K562 (cell line): ENCODE data around the gene PYROXD2. TPM values are rescaled to one million over a fixed set of nuclear protein-coding genes. Genes with fewer than 3 reads are reported as not detected.

Experiments used
- ATAC-seq: fragments of 200-7000 bp; cut with Tn5 transposase; 3 replicates; pipeline ENCODE4 v1.9.1; 2020; ENCODE audit warnings: moderate library complexity
- BruUV-seq: library from RNA; stranded (reverse); fragments of 400-500 nt; replicated peaks from 2 replicates; lab custom pipeline; 2021; lab: Mats Ljungman, UMichigan
- CTCF ChIA-PET: fragments of 300-600 bp; formaldehyde crosslinking; extraction: SDS; loops from one replicate; lab custom pipeline; 2021; ENCODE audit warnings: low intra/inter-chr PET ratio; lab: Yijun Ruan, JAX
- POLR2A ChIA-PET: fragments of 300-600, 350-650 bp; sonication (Branson Sonifier 250); formaldehyde crosslinking; extraction: SDS; loops from one replicate; lab custom pipeline; 2021; ENCODE audit warnings: antibody characterized with exemption, inconsistent platforms; lab: Yijun Ruan, JAX
- DNase-seq, 4 experiments: peaks; one replicate each; pipeline versions ENCODE4 v3.0.0 to v3.0.0-alpha.2; 2011 to 2018; ENCODE audit warnings: low spot score in 3 of 4, mixed read lengths in 3 of 4; ENCODE audit errors: extremely low read depth in 1 of 4
- FAIRE-seq: peaks from 2 replicates; lab custom pipeline; 2011; peaks lifted over from hg19 to GRCh38; lab: Jason Lieb, UNC
- H2AFZ ChIP-seq: 2 replicates; pipeline ENCODE4 v1.6.0; 2011; ENCODE audit warnings: low read depth, low read length, control low read depth, inconsistent platforms
- H3K27ac ChIP-seq: fragments of 200-600 bp; 3 replicates; pipeline ENCODE4 v1.8.0; 2011; ENCODE audit warnings: low read depth, mild to moderate bottlenecking, control low read depth, inconsistent platforms, low read length, moderate library complexity, mixed read lengths; ENCODE audit errors: extremely low read depth
- H3K27me3 ChIP-seq, 2 experiments: fragments of 300-600 bp in 1 of 2; 2 replicates in 1 of 2; 3 replicates in 1 of 2; pipeline versions ENCODE4 v1.6.0 to v1.8.0; 2011; ENCODE audit warnings: inconsistent platforms in 2 of 2, low read length in 2 of 2, mild to moderate bottlenecking in 1 of 2, mixed read lengths in 1 of 2, moderate library complexity in 1 of 2; ENCODE audit not compliant: control insufficient read depth in 2 of 2, insufficient read depth in 2 of 2
- H3K36me3 ChIP-seq: fragments of 300-600 bp; 3 replicates; pipeline ENCODE4 v1.8.0; 2011; ENCODE audit warnings: mild to moderate bottlenecking, low read length, inconsistent platforms; ENCODE audit not compliant: control insufficient read depth, insufficient read depth
- H3K4me1 ChIP-seq, 2 experiments: fragments of 200-600 bp in 1 of 2; replicated peaks in 1 of 2; 2 replicates in 1 of 2; 3 replicates in 1 of 2; pipeline versions ENCODE4 v1.5.1 to v1.8.0; 2011; ENCODE audit warnings: inconsistent platforms in 2 of 2, low read length in 2 of 2, mild to moderate bottlenecking in 1 of 2, mixed read lengths in 1 of 2, moderate library complexity in 1 of 2; ENCODE audit not compliant: control insufficient read depth in 2 of 2, insufficient read depth in 2 of 2
- H3K4me2 ChIP-seq: 2 replicates; pipeline ENCODE4 v1.6.1; 2011; ENCODE audit warnings: low read length, control low read depth, inconsistent platforms, mixed read lengths; ENCODE audit not compliant: insufficient read depth
- H3K4me3 ChIP-seq: fragments of 200-600 bp; sonication (generic), shearing (Covaris generic); 2 replicates; pipeline ENCODE4 v1.5.1; 2016; ENCODE audit warnings: control low read depth, inconsistent platforms
- H3K79me2 ChIP-seq: fragments of 200-600 bp; 3 replicates; pipeline ENCODE4 v1.8.0; 2011; ENCODE audit warnings: low read length, inconsistent platforms; ENCODE audit not compliant: control insufficient read depth, insufficient read depth
- H3K9ac ChIP-seq, 2 experiments: 2 replicates each; pipeline versions ENCODE4 v1.6.0 to v1.6.1; 2011; ENCODE audit warnings: low read depth in 2 of 2, low read length in 2 of 2, control low read depth in 1 of 2, inconsistent platforms in 1 of 2, mild to moderate bottlenecking in 1 of 2, mixed read lengths in 1 of 2; ENCODE audit not compliant: insufficient read depth in 1 of 2
- H3K9me1 ChIP-seq: one replicate; pipeline ENCODE4 v1.6.0; 2011; ENCODE audit warnings: inconsistent platforms, mild to moderate bottlenecking, low read length, moderate library complexity; ENCODE audit not compliant: control insufficient read depth, insufficient read depth
- H3K9me3 ChIP-seq: replicated peaks from 2 replicates; pipeline ENCODE4 v1.5.1; 2011; ENCODE audit warnings: low read depth, low read length, inconsistent platforms; ENCODE audit not compliant: control insufficient read depth, insufficient read depth
- H4K20me1 ChIP-seq: replicated peaks from 2 replicates; pipeline ENCODE4 v1.6.1; 2011; ENCODE audit warnings: low read length, inconsistent platforms, mixed read lengths; ENCODE audit not compliant: control insufficient read depth, insufficient read depth
- BRD9 ChIP-seq: fragments of 450-650 bp; IDR thresholded peaks from 2 replicates; pipeline ENCODE4 v1.6.1; 2018; ENCODE audit warnings: low read depth; ENCODE audit not compliant: partially characterized antibody
- CREBBP ChIP-seq: IDR thresholded peaks from one replicate; pipeline ENCODE4 v1.6.1; 2012; ENCODE audit warnings: low read depth, mild to moderate bottlenecking, control low read depth, inconsistent platforms, low read length
- GATAD2B ChIP-seq: fragments of 450-650 bp; IDR thresholded peaks from 2 replicates; pipeline ENCODE4 v1.6.1; 2017; ENCODE audit warnings: mild to moderate bottlenecking, borderline replicate concordance
- JUNB ChIP-seq: fragments of 450-650 bp; formaldehyde crosslinking; conservative IDR thresholded peaks from 2 replicates; pipeline ENCODE4 v1.4.0; 2020; ENCODE audit warnings: mild to moderate bottlenecking
- KDM4B ChIP-seq, 2 experiments: fragments of 450-650 bp in 1 of 2; sonication (generic) in 1 of 2; IDR thresholded peaks; 2 replicates each; pipeline ENCODE4 v1.6.1; 2016 to 2017; ENCODE audit warnings: borderline replicate concordance in 2 of 2, antibody characterized with exemption in 1 of 2, low read depth in 1 of 2, mild to moderate bottlenecking in 1 of 2
- KLF6 ChIP-seq: fragments of 250-450 bp; sonication (Bioruptor Pico); IDR thresholded peaks from 2 replicates; pipeline ENCODE4 v1.4.0; 2020; ENCODE audit warnings: mild to moderate bottlenecking, moderate library complexity, borderline replicate concordance
- MYC ChIP-seq, 2 experiments: fragments of 250-450 bp in 1 of 2; sonication (Bioruptor Pico) in 1 of 2; IDR thresholded peaks; 2 replicates each; pipeline versions ENCODE4 v1.5.1 to v1.6.1; 2012 to 2021; ENCODE audit warnings: low read depth in 2 of 2, borderline replicate concordance in 1 of 2, improper control_type of control experiment in 1 of 2, low read length in 1 of 2, mild to moderate bottlenecking in 1 of 2, moderate library complexity in 1 of 2
- NBN ChIP-seq: fragments of 450-650 bp; IDR thresholded peaks from 2 replicates; pipeline ENCODE4 v1.6.1; 2016; ENCODE audit warnings: low read depth, mild to moderate bottlenecking
- NR4A1 ChIP-seq, 2 experiments: fragments of 250-450 bp in 1 of 2; fragments of 450-650 bp in 1 of 2; sonication (Bioruptor Pico) in 1 of 2; IDR thresholded peaks; 2 replicates each; pipeline versions ENCODE4 v1.4.0 to v1.6.1; 2016 to 2020; ENCODE audit warnings: mild to moderate bottlenecking in 2 of 2, missing compliant biosample characterization in 1 of 2, missing genetic modification characterization in 1 of 2, moderate library complexity in 1 of 2
- TAF9B ChIP-seq: fragments of 450-650 bp; IDR thresholded peaks from 2 replicates; pipeline ENCODE4 v1.6.1; 2018; ENCODE audit warnings: mild to moderate bottlenecking; ENCODE audit not compliant: partially characterized antibody
- XRCC5 ChIP-seq: fragments of 200-400 bp; formaldehyde crosslinking; IDR thresholded peaks from 2 replicates; pipeline ENCODE4 v1.6.1; 2017; ENCODE audit warnings: low read depth, mild to moderate bottlenecking, low read length
- ZKSCAN1 ChIP-seq: fragments of 150-350 bp; IDR thresholded peaks from 2 replicates; pipeline ENCODE4 v1.6.1; 2016; ENCODE audit warnings: low read depth, low read length
- WGBS: fragments of 100-300 bp; shearing (Covaris generic); methylation state at CpG from one replicate; pipeline ENCODE4 v1.1.6; 2016; ENCODE audit warnings: low coverage, mixed read lengths; ENCODE audit not compliant: insufficient coverage; ENCODE audit errors: missing lambda C conversion rate; 5-methylcytosine and 5-hydroxymethylcytosine counted together
- in situ Hi-C: fragments of 300-500 bp; cut with MboI; formaldehyde crosslinking; loops from 4 replicates; pipeline ENCODE4 v1.15.0; 2018; ENCODE audit warnings: inconsistent platforms, mixed read lengths
- intact Hi-C: fragments of 100-400 bp; cut with micrococcal nuclease; formaldehyde crosslinking; loops from 2 replicates; pipeline ENCODE4 v1.14.2; 2022
- polyA plus RNA-seq, 8 experiments: library from polyadenylated mRNA; depleted of rRNA in 4 of 8; stranded (reverse) in 5 of 8; unstranded in 3 of 8; fragments of >200 nt; fragmentation: Nextera tagmentation in 2 of 8; fragmentation: Illumina TruSeq in 1 of 8; extraction: Ambion mirVana in 2 of 8; extraction: Trizol in 1 of 8; gene quantifications; 2 replicates each; pipeline versions ENCODE4 v1.2.1 to v1.2.3, GENCODE V29; 2011 to 2014; ENCODE audit warnings: inconsistent platforms in 1 of 8, missing spikeins in 1 of 8
- total RNA-seq, 7 experiments: library from RNA; depleted of rRNA in 6 of 7; stranded (reverse); fragments of >200 nt in 6 of 7; fragmentation: Illumina TruSeq in 2 of 7; extraction: Trizol in 2 of 7; gene quantifications; 2 replicates each; pipeline versions ENCODE4 v1.2.1 to v1.2.3, GENCODE V29; 2011 to 2021; ENCODE audit warnings: low replicate concordance in 1 of 7

The PYROXD2 gene
- total and polyA plus RNA-seq, 9 of the 15 experiments (the other 6 are each of a cell fraction or from before 2014, with no cell fraction given): 0.14 to 1.4 (median 0.58) TPM

DNA sequence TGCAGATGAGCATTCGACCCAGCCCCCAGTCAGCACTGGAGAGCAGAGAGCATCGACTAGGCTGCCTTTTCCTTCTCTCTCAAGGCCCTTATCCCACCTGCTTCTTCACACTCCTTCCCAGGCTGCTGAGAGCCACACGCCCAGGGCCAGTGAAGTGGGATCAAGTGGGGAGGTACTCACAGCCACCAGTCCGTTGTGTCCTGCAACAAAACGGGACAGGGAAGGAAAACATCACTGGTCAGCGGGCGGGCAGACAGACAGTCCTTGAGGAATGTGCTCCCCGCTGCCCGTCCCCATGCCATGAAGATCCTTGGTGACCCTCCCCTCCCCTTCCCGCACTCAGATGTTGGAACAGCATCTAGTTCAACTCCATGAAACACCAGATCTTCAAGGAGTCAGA lies 4.2 kb downstream of the PYROXD2 start (continued):
- TF ChIP-seq XRCC5: no peak
- TF ChIP-seq ZKSCAN1: no peak
- TF ChIP-seq CREBBP: no peak
- TF ChIP-seq NR4A1 (CRISPR knock-in tag; IDR thresholded peaks at IDR 0.05): no peak
- no peak for TF ChIP-seq NR4A1 (tag; IDR thresholded peaks at IDR 0.05)
- no peak for TF ChIP-seq MYC (IDR thresholded peaks at IDR 0.05; ENCODE audit: low read depth, low read length)
- TF ChIP-seq MYC (CRISPR knock-in tag; IDR thresholded peaks at IDR 0.05; ENCODE audit: borderline replicate concordance, low read depth): no peak
- no peak for TF ChIP-seq JUNB (CRISPR knock-in tag)

DNA sequence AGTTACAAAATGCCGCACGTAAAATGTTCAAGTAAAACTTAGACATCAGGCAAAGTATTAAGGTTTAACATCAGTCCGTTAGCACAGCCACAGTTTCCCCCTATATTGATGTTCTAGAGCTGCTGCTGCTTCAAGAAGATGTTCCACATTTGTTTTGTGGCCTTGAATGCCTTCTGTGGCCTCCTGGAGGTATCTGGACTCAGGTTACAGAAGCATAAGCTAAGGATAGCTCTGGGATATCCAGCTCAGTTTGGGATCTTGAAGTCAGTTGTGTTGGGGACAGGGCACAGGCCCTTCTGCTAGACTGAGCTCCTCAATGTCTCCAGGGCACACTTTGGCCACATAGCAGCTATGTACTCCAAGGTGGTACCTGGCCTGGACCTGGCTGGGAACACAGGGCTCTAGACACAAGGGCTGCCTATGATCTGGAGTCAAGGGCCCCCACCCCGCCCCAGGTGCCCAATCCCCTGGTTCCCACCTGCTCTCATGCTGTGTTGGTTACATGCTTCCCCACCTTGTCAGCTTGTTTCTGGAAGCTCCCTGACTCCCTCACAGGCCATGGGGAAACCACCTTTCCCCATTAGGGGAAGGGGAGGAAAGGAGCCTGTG lies 4.7 kb downstream of the PYROXD2 start:
- FAIRE-seq (no peak), ATAC-seq (no peak), DNase-seq (no peak)
- Histone ChIP-seq H3K4me2 (no peak overlapping the region), H3K4me1 (peaks cover 5 to 12% of the 10 kb centered on the region in 2 experiments; a peak in 4 of 5 replicates), H2AFZ (no peak overlapping the region), H4K20me1 (no peaks in the 10 kb centered on the region), H3K9me1 (no peaks in the 10 kb centered on the region), H3K9ac (peak overlapping the region in 1 of 2 experiments; percentile 5; a peak in 1 of 4 replicates), H3K79me2 (no peaks in the 10 kb centered on the region), H3K4me3 (no peak overlapping the region), H3K36me3 (no peaks in the 10 kb centered on the region), H3K27me3 (no peaks in the 10 kb centered on the region; a peak in 1 of 5 replicates), H3K27ac (no peak overlapping the region), H3K9me3 (no peaks in the 10 kb centered on the region)
- intact Hi-C loops (no loop called here), in situ Hi-C loops (no loop called here)
- BruUV-seq: no TSS peak
- CTCF ChIA-PET: no interaction called here
- WGBS: 48% methylated on average over 4 of the region's 4 CpGs
- TF ChIP-seq TAF9B (no peak), KLF6 (CRISPR knock-in tag) (no peak), BRD9 (no peak), NBN (no peak), GATAD2B (no peak), KDM4B (IDR thresholded peaks at IDR 0.05; ENCODE audit: borderline replicate concordance in 2 of 2, low read depth in 1 of 2) (no peak)
- POLR2A ChIA-PET: interaction anchor here (0.7 kb wide), 1 partner anchor 244 kb away, joined by 3 read pairs; no protein-coding TSS in a partner anchor
